Activated T-cell treated with anti-CD3 and anti-CD28 coated beads, Interleukin-2, amount 50 U/mL, for 24 hours (primary cell): ENCODE measurements around the gene CEP83.
A peak's percentile ranks its signal among the peaks of the same experiment; 100 is the strongest.
"Not testable (repeated sequence)": the region's sequence is repeated elsewhere in the genome, so short reads cannot be mapped to it uniquely, and the experiment has no call there.

Experiments used
- DNase-seq: peaks from one replicate; pipeline ENCODE4 v3.0.0-alpha.2; 2020
- H3K27ac Mint-ChIP-seq: 2 replicates; pipeline ENCODE4 v1.8.0; 2020; ENCODE audit warnings: mild to moderate bottlenecking, mixed read lengths
- H3K27me3 Mint-ChIP-seq: 2 replicates; pipeline ENCODE4 v1.8.0; 2020; ENCODE audit warnings: mixed read lengths
- H3K36me3 Mint-ChIP-seq: 2 replicates; pipeline ENCODE4 v1.8.0; 2020; ENCODE audit warnings: low read depth, mixed read lengths
- H3K4me1 Mint-ChIP-seq: 2 replicates; pipeline ENCODE4 v1.8.0; 2020; ENCODE audit warnings: low read depth, mixed read lengths
- H3K4me3 Mint-ChIP-seq: 2 replicates; pipeline ENCODE4 v1.8.0; 2020; ENCODE audit warnings: mild to moderate bottlenecking, moderate library complexity, mixed read lengths
- H3K9me3 Mint-ChIP-seq: 2 replicates; pipeline ENCODE4 v1.8.0; 2020; ENCODE audit warnings: mixed read lengths

Gene CEP83

GRCh38 chr12:94458877-94459727 is 565 bp downstream of the CEP83 start:
- peaks cover 48% of the 10 kb centered on the region for H3K36me3 Mint-ChIP-seq
- no peak for DNase-seq

GRCh38 chr12:94457311-94457710 is 2.4 kb downstream of the CEP83 start:
- peak overlapping the region; percentile 94 for H3K4me3 Mint-ChIP-seq
- H3K27me3 Mint-ChIP-seq = peaks cover 12% of the 10 kb centered on the region
- H3K27ac Mint-ChIP-seq = peak overlapping the region; percentile 85
- H3K36me3 Mint-ChIP-seq = peaks cover 66% of the 10 kb centered on the region
- H3K9me3 Mint-ChIP-seq = peaks cover 5% of the 10 kb centered on the region
- DNase-seq = no peak
- peaks cover 54% of the 10 kb centered on the region for H3K4me1 Mint-ChIP-seq

More at GRCh38 chr12:94458877-94459727, 565 bp downstream of the CEP83 start:
- Mint-ChIP-seq H3K4me1 (peaks cover 43% of the 10 kb centered on the region), H3K4me3 (peak overlapping the region; percentile 94), H3K27ac (peak overlapping the region; percentile 96), H3K27me3 (peaks cover 12% of the 10 kb centered on the region), H3K9me3 (peaks cover 5% of the 10 kb centered on the region)

GRCh38 chr12:94454318-94454717 is 5.3 kb downstream of the CEP83 start:
- H3K4me3 Mint-ChIP-seq, DNase-seq, H3K27ac Mint-ChIP-seq, H3K27me3 Mint-ChIP-seq: not testable (repeated sequence)
- H3K4me1 Mint-ChIP-seq = peaks cover 66% of the 10 kb centered on the region
- peaks cover 92% of the 10 kb centered on the region for H3K36me3 Mint-ChIP-seq
- peaks cover 17% of the 10 kb centered on the region for H3K9me3 Mint-ChIP-seq

- no peak for DNase-seq
- peaks cover 17% of the 10 kb centered on the region for H3K9me3 Mint-ChIP-seq
- H3K4me3 Mint-ChIP-seq = no peak overlapping the region
- peaks cover 68% of the 10 kb centered on the region for H3K36me3 Mint-ChIP-seq
- no peaks in the 10 kb centered on the region for H3K27me3 Mint-ChIP-seq
- no peak overlapping the region for H3K27ac Mint-ChIP-seq
- peaks cover 23% of the 10 kb centered on the region for H3K4me1 Mint-ChIP-seq
These were observed 14.0 kb downstream of the CEP83 start for GRCh38 chr12:94445662-94446061.

GRCh38 chr12:94437303-94437702 is 22.4 kb downstream of the CEP83 start:
- Mint-ChIP-seq H3K27me3 (no peaks in the 10 kb centered on the region), H3K36me3 (peaks cover 44% of the 10 kb centered on the region)

GRCh38 chr12:94435511-94435927 is 24.1 kb downstream of the CEP83 start:
- Mint-ChIP-seq H3K27ac (peak overlapping the region; percentile 19), H3K9me3 (peaks cover 12% of the 10 kb centered on the region), H3K4me1 (peaks cover 38% of the 10 kb centered on the region), H3K36me3 (peaks cover 44% of the 10 kb centered on the region), H3K27me3 (no peaks in the 10 kb centered on the region), H3K4me3 (no peak overlapping the region)
- no peak for DNase-seq

More at GRCh38 chr12:94437303-94437702, 22.4 kb downstream of the CEP83 start:
- Mint-ChIP-seq H3K4me3 (no peak overlapping the region), H3K9me3 (peaks cover 8% of the 10 kb centered on the region), H3K4me1 (peaks cover 36% of the 10 kb centered on the region), H3K27ac (no peak overlapping the region)
- DNase-seq = no peak

GRCh38 chr12:94434171-94434570 is 25.5 kb downstream of the CEP83 start:
- Mint-ChIP-seq H3K4me3 (no peak overlapping the region), H3K27me3 (no peaks in the 10 kb centered on the region), H3K27ac (no peak overlapping the region), H3K9me3 (peaks cover 11% of the 10 kb centered on the region), H3K36me3 (peaks cover 53% of the 10 kb centered on the region), H3K4me1 (peaks cover 41% of the 10 kb centered on the region)
- DNase-seq = no peak

GRCh38 chr12:94433744-94434143 is 25.9 kb downstream of the CEP83 start:
- DNase-seq = no peak
- H3K9me3 Mint-ChIP-seq = peaks cover 11% of the 10 kb centered on the region
- H3K27ac Mint-ChIP-seq = no peak overlapping the region
- H3K4me3 Mint-ChIP-seq = no peak overlapping the region
- H3K4me1 Mint-ChIP-seq = peaks cover 41% of the 10 kb centered on the region
- peaks cover 52% of the 10 kb centered on the region for H3K36me3 Mint-ChIP-seq
- no peaks in the 10 kb centered on the region for H3K27me3 Mint-ChIP-seq

GRCh38 chr12:94430304-94430703 is 29.4 kb downstream of the CEP83 start:
- DNase-seq = no peak
- Mint-ChIP-seq H3K27me3 (no peaks in the 10 kb centered on the region), H3K4me1 (peaks cover 46% of the 10 kb centered on the region)

GRCh38 chr12:94429633-94430032 is 30.0 kb downstream of the CEP83 start:
- no peaks in the 10 kb centered on the region for H3K27me3 Mint-ChIP-seq
- no peak overlapping the region for H3K27ac Mint-ChIP-seq
- peaks cover 19% of the 10 kb centered on the region for H3K9me3 Mint-ChIP-seq
- H3K36me3 Mint-ChIP-seq = peaks cover 80% of the 10 kb centered on the region
- DNase-seq = no peak
- H3K4me3 Mint-ChIP-seq = no peak overlapping the region
- H3K4me1 Mint-ChIP-seq = peaks cover 42% of the 10 kb centered on the region

More at GRCh38 chr12:94430304-94430703, 29.4 kb downstream of the CEP83 start:
- peaks cover 74% of the 10 kb centered on the region for H3K36me3 Mint-ChIP-seq
- H3K9me3 Mint-ChIP-seq = peaks cover 17% of the 10 kb centered on the region
- no peak overlapping the region for H3K4me3 Mint-ChIP-seq
- no peak overlapping the region for H3K27ac Mint-ChIP-seq

- Mint-ChIP-seq H3K4me3 (no peak overlapping the region), H3K36me3 (peaks cover 83% of the 10 kb centered on the region), H3K27ac (peak overlapping the region; percentile 83), H3K9me3 (peaks cover 23% of the 10 kb centered on the region), H3K27me3 (no peaks in the 10 kb centered on the region), H3K4me1 (peaks cover 42% of the 10 kb centered on the region)
- no peak for DNase-seq
These were observed 30.5 kb downstream of the CEP83 start for GRCh38 chr12:94429191-94429590.

GRCh38 chr12:94427501-94428381 is 31.9 kb downstream of the CEP83 start:
- peaks cover 83% of the 10 kb centered on the region for H3K36me3 Mint-ChIP-seq
- H3K27ac Mint-ChIP-seq = peak overlapping the region; percentile 83
- H3K4me1 Mint-ChIP-seq = peaks cover 42% of the 10 kb centered on the region
- peak overlapping the region; percentile 25 for H3K4me3 Mint-ChIP-seq
- DNase-seq = no peak
- H3K9me3 Mint-ChIP-seq = peaks cover 33% of the 10 kb centered on the region
- no peaks in the 10 kb centered on the region for H3K27me3 Mint-ChIP-seq

GRCh38 chr12:94426049-94426448 is 33.6 kb downstream of the CEP83 start:
- H3K36me3 Mint-ChIP-seq = peaks cover 86% of the 10 kb centered on the region
- peaks cover 41% of the 10 kb centered on the region for H3K9me3 Mint-ChIP-seq
- no peak overlapping the region for H3K27ac Mint-ChIP-seq

GRCh38 chr12:94424830-94425229 is 34.8 kb downstream of the CEP83 start:
- not testable (repeated sequence) for DNase-seq, H3K4me3 Mint-ChIP-seq, H3K27me3 Mint-ChIP-seq, H3K27ac Mint-ChIP-seq
- Mint-ChIP-seq H3K9me3 (peaks cover 36% of the 10 kb centered on the region), H3K4me1 (peaks cover 30% of the 10 kb centered on the region), H3K36me3 (peaks cover 78% of the 10 kb centered on the region)

More at GRCh38 chr12:94426049-94426448, 33.6 kb downstream of the CEP83 start:
- no peak for DNase-seq
- no peak overlapping the region for H3K4me3 Mint-ChIP-seq
- no peaks in the 10 kb centered on the region for H3K27me3 Mint-ChIP-seq
- peaks cover 40% of the 10 kb centered on the region for H3K4me1 Mint-ChIP-seq
